Neural progenitor cell (in vitro differentiated cells): ENCODE data around the gene GHDC. TPM values are rescaled to one million over a fixed set of nuclear protein-coding genes. Genes with fewer than 3 reads are reported as not detected.
"Not testable (repeated sequence)": the region's sequence is repeated elsewhere in the genome, so short reads cannot be mapped to it uniquely, and the experiment has no call there.

Experiments used
- DNase-seq: peaks from one replicate; pipeline ENCODE4 v3.0.0-alpha.2; 2016; ENCODE audit warnings: low spot score
- H2AFZ ChIP-seq: fragments of 200-600 bp; sonication (generic); replicated peaks from 2 replicates; pipeline ENCODE4 v1.6.1; 2016; ENCODE audit warnings: antibody characterized with exemption
- H3F3A ChIP-seq: fragments of 200-600 bp; sonication (generic); 2 replicates; pipeline ENCODE4 v1.6.1; 2016; ENCODE audit warnings: antibody characterized with exemption, low read depth
- H3K27ac ChIP-seq: fragments of 200-600 bp; sonication (generic); 2 replicates; pipeline ENCODE4 v1.5.1; 2016; ENCODE audit warnings: mild to moderate bottlenecking
- H3K27me3 ChIP-seq: fragments of 200-600 bp; sonication (generic); 2 replicates; pipeline ENCODE4 v1.6.1; 2016; ENCODE audit warnings: mild to moderate bottlenecking, moderate library complexity
- H3K36me3 ChIP-seq: fragments of 200-600 bp; sonication (generic); 2 replicates; pipeline ENCODE4 v1.5.1; 2016
- H3K4me1 ChIP-seq: fragments of 200-600 bp; sonication (generic); 2 replicates; pipeline ENCODE4 v1.6.1; 2016; ENCODE audit warnings: mixed run types
- H3K4me2 ChIP-seq: fragments of 200-600 bp; sonication (generic); 2 replicates; pipeline ENCODE4 v1.6.1; 2016
- H3K4me3 ChIP-seq: fragments of 200-600 bp; sonication (generic); 2 replicates; pipeline ENCODE4 v1.5.1; 2016
- H3K79me2 ChIP-seq: fragments of 200-600 bp; sonication (generic); 2 replicates; pipeline ENCODE4 v1.6.1; 2016; ENCODE audit warnings: low read depth
- H3K9ac ChIP-seq: fragments of 200-600 bp; sonication (generic); 2 replicates; pipeline ENCODE4 v1.6.1; 2016
- H3K9me3 ChIP-seq: fragments of 200-600 bp; sonication (generic); 2 replicates; pipeline ENCODE4 v1.5.1; 2016; ENCODE audit warnings: low read depth
- H4K20me1 ChIP-seq: fragments of 200-600 bp; sonication (generic); 2 replicates; pipeline ENCODE4 v1.6.1; 2016; ENCODE audit warnings: low read depth
- H3K27ac Mint-ChIP-seq: 3 replicates; pipeline ENCODE4 v1.8.0; 2021; ENCODE audit warnings: mixed read lengths
- H3K27me3 Mint-ChIP-seq: 2 replicates; pipeline ENCODE4 v1.8.0; 2022; ENCODE audit warnings: low read depth, mild to moderate bottlenecking, inconsistent platforms, moderate library complexity, mixed read lengths; ENCODE audit not compliant: insufficient read depth
- H3K36me3 Mint-ChIP-seq: 3 replicates; pipeline ENCODE4 v1.8.0; 2021; ENCODE audit warnings: mixed read lengths
- H3K4me1 Mint-ChIP-seq: 3 replicates; pipeline ENCODE4 v1.8.0; 2021; ENCODE audit warnings: mixed read lengths
- H3K4me3 Mint-ChIP-seq: 3 replicates; pipeline ENCODE4 v1.8.0; 2021; ENCODE audit warnings: mild to moderate bottlenecking, moderate library complexity, mixed read lengths
- H3K9me3 Mint-ChIP-seq: 3 replicates; pipeline ENCODE4 v1.8.0; 2020; ENCODE audit warnings: mixed read lengths
- CTCF ChIP-seq: fragments of 200-600 bp; sonication (generic); IDR thresholded peaks from 2 replicates; pipeline ENCODE4 v1.5.1; 2017; ENCODE audit warnings: antibody characterized with exemption, mild to moderate bottlenecking
- EZH2 ChIP-seq: fragments of 200-600 bp; sonication (generic); IDR thresholded peaks from 2 replicates; pipeline ENCODE4 v1.6.1; 2017; ENCODE audit warnings: antibody characterized with exemption, mild to moderate bottlenecking, moderate library complexity
- EZH2phosphoT487 ChIP-seq: fragments of 200-600 bp; sonication (generic); IDR thresholded peaks from 2 replicates; pipeline ENCODE4 v1.6.1; 2017; ENCODE audit warnings: antibody characterized with exemption
- total RNA-seq: library from RNA; depleted of rRNA; stranded (reverse); fragments of >200 nt; gene quantifications from 2 replicates; pipeline ENCODE4 v1.2.3, GENCODE V29; 2015; ENCODE audit warnings: low replicate concordance

The GHDC gene
- total RNA-seq, 1 donor from 2014 or later, result 7.7 TPM

DNA sequence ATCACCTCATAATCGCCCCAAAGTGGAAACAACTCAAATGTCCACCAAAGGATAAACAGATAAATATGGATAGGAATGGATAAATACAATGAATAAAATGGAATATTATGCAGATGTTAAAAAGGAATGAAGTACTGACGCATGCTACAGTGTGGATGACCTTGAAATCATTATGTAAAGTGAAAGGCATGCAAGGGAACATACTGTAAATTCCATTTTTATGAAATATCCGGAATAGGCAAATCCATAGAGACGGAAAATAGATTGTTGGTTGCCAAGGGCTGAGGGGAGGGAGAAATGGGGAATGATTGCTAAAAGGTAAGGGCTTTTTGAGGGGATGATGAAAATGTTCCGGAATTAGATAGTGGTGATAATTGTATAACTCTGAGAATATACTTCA is 45.9 kb upstream of the GHDC start:
- Mint-ChIP-seq H3K4me1 (peaks cover 11% of the 10 kb centered on the region), H3K4me3 (no peak overlapping the region), H3K36me3 (peaks cover 3% of the 10 kb centered on the region), H3K27me3 (no peaks in the 10 kb centered on the region), H3K9me3 (no peaks in the 10 kb centered on the region), H3K27ac (no peak overlapping the region)
- no peak overlapping the region for H3K4me3 ChIP-seq
- H3K9ac ChIP-seq, result no peak overlapping the region
- H3F3A ChIP-seq, result peaks cover 11% of the 10 kb centered on the region
- H4K20me1 ChIP-seq, result peaks cover 83% of the 10 kb centered on the region
- no peak for DNase-seq
- no peak overlapping the region for H2AFZ ChIP-seq
- TF ChIP-seq EZH2 (no peak), EZH2phosphoT487 (no peak), CTCF (no peak)
- H3K4me1 ChIP-seq, result peaks cover 5% of the 10 kb centered on the region
- no peaks in the 10 kb centered on the region for H3K36me3 ChIP-seq
- no peaks in the 10 kb centered on the region for H3K27me3 ChIP-seq
- H3K27ac ChIP-seq, result no peak overlapping the region
- H3K79me2 ChIP-seq, result peaks cover 97% of the 10 kb centered on the region
- H3K9me3 ChIP-seq, result no peaks in the 10 kb centered on the region
- no peak overlapping the region for H3K4me2 ChIP-seq

DNA sequence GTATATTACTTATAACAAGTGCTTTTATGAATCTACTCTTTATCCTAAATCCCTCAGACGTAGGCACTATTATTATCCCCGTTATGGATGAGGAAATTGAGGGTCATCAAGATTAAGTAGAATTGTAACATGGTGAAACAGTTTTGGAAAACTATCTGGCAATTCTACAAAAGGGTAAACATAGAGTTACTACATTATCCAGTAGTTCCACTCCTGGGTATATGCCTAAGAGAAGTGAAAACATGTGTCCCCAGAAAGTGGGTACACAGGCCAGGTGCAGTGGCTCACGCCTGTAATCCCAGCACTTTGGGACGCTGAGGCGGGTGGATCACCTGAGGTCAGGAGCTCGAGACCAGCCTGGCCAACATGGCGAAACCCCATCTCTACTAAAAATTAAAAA is 45.3 kb upstream of the GHDC start:
- not testable (repeated sequence) for H3K36me3 Mint-ChIP-seq, H3K36me3 ChIP-seq, H3K27ac ChIP-seq, H3K4me3 ChIP-seq, H3K4me3 Mint-ChIP-seq, H3K4me2 ChIP-seq, H3K27me3 Mint-ChIP-seq, H2AFZ ChIP-seq, H3K9ac ChIP-seq, H3K4me1 ChIP-seq, DNase-seq, H3K9me3 ChIP-seq, H3K27me3 ChIP-seq, H3K27ac Mint-ChIP-seq, H3K9me3 Mint-ChIP-seq
- peaks cover 82% of the 10 kb centered on the region for H4K20me1 ChIP-seq
- H3K4me1 Mint-ChIP-seq, result peaks cover 11% of the 10 kb centered on the region
- peaks cover 96% of the 10 kb centered on the region for H3K79me2 ChIP-seq
- H3F3A ChIP-seq, result peaks cover 11% of the 10 kb centered on the region

- H4K20me1 ChIP-seq, result peaks cover 62% of the 10 kb centered on the region
- no peaks in the 10 kb centered on the region for H3K4me1 ChIP-seq
- peaks cover 98% of the 10 kb centered on the region for H3K79me2 ChIP-seq
- no peaks in the 10 kb centered on the region for H3F3A ChIP-seq
- no peaks in the 10 kb centered on the region for H3K4me1 Mint-ChIP-seq
- H3K36me3 ChIP-seq, result peaks cover under 1% of the 10 kb centered on the region
- H3K27ac Mint-ChIP-seq, result no peak overlapping the region
- no peak overlapping the region for H3K4me3 ChIP-seq
- H3K4me3 Mint-ChIP-seq, result no peak overlapping the region
- H3K27me3 Mint-ChIP-seq, result no peaks in the 10 kb centered on the region
- no peak overlapping the region for H2AFZ ChIP-seq
- H3K9ac ChIP-seq, result no peak overlapping the region
- peaks cover 7% of the 10 kb centered on the region for H3K36me3 Mint-ChIP-seq
- no peaks in the 10 kb centered on the region for H3K9me3 Mint-ChIP-seq
- no peak overlapping the region for H3K27ac ChIP-seq
- no peak overlapping the region for H3K4me2 ChIP-seq
- no peaks in the 10 kb centered on the region for H3K9me3 ChIP-seq
- no peak for DNase-seq
- TF ChIP-seq EZH2phosphoT487, result no peak
- TF ChIP-seq EZH2, result no peak
- TF ChIP-seq CTCF, result no peak
- no peaks in the 10 kb centered on the region for H3K27me3 ChIP-seq
These were observed 42.5 kb upstream of the GHDC start for GRCh38 chr17:42236760-42237159.

DNA sequence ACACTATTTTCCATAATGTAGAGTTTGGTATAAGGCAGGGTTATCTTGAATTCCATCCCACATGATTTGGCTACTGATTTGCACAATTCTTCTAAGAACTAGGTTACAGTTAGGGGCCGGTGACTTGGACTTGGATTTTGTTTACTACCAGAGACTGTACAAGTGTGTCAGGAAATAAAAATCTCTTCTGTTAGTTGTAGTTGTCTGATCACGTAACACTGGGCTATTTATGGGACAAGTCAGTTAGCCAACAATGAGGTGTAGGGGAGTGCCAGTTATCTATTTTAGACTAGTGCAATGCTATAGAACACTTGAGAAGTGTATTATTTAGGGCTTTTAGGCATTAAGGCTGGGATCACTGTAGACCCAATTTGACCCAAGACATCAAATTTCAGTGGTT is 39.7 kb upstream of the GHDC start:
- peaks cover 85% of the 10 kb centered on the region for H3K79me2 ChIP-seq
- Mint-ChIP-seq H3K27me3 (no peaks in the 10 kb centered on the region), H3K9me3 (no peaks in the 10 kb centered on the region)

More for the DNA sequence above, 39.7 kb upstream of the GHDC start:
- Histone ChIP-seq H4K20me1 (peaks cover 37% of the 10 kb centered on the region), H3K36me3 (peaks cover 4% of the 10 kb centered on the region), H3F3A (no peaks in the 10 kb centered on the region), H3K4me2 (no peak overlapping the region), H3K27ac (no peak overlapping the region), H3K4me3 (no peak overlapping the region), H3K27me3 (no peaks in the 10 kb centered on the region), H3K9me3 (no peaks in the 10 kb centered on the region), H2AFZ (no peak overlapping the region), H3K4me1 (no peaks in the 10 kb centered on the region), H3K9ac (no peak overlapping the region)
- peaks cover 7% of the 10 kb centered on the region for H3K36me3 Mint-ChIP-seq
- no peak for DNase-seq
- no peaks in the 10 kb centered on the region for H3K4me1 Mint-ChIP-seq
- no peak for TF ChIP-seq EZH2
- TF ChIP-seq EZH2phosphoT487, result no peak
- no peak for TF ChIP-seq CTCF
- no peak overlapping the region for H3K4me3 Mint-ChIP-seq
- no peak overlapping the region for H3K27ac Mint-ChIP-seq
